A549 (cell line): ENCODE results near the gene CLN6. TPM values are rescaled to one million over a fixed set of nuclear protein-coding genes. Genes with fewer than 3 reads are reported as not detected.

Experiments used
- ATAC-seq, 2 experiments: fragments of 200-7000 bp in 1 of 2; fragments of >200 bp in 1 of 2; cut with Nextera tagmentation in 1 of 2; cut with Tn5 transposase in 1 of 2; 3 replicates each; pipeline versions ENCODE4 v1.8.0 to v1.9.1; 2018 to 2020; ENCODE audit warnings: mild to moderate bottlenecking in 1 of 2, moderate library complexity in 1 of 2
- CTCF ChIA-PET: fragments of 300-600 bp; sonication (Branson Sonifier 250); formaldehyde crosslinking; extraction: SDS; loops from one replicate; lab custom pipeline; 2021; ENCODE audit warnings: antibody characterized with exemption, inconsistent platforms; lab: Yijun Ruan, JAX
- POLR2A ChIA-PET: fragments of 350-600 bp; formaldehyde crosslinking; extraction: SDS; loops from one replicate; lab custom pipeline; 2021; ENCODE audit warnings: antibody characterized with exemption, inconsistent platforms; lab: Yijun Ruan, JAX
- DNase-seq, 2 experiments: peaks; one replicate each; pipeline versions ENCODE4 v3.0.0 to v3.0.0-alpha.2; 2011 to 2016; ENCODE audit warnings: low read depth in 1 of 2, low spot score in 1 of 2
- FAIRE-seq: peaks from 2 replicates; lab custom pipeline; 2011; peaks lifted over from hg19 to GRCh38; lab: Jason Lieb, UNC
- H3K27ac ChIP-seq, 2 experiments: fragments of >200 bp; sonication (Bioruptor Twin); formaldehyde crosslinking; 3 replicates each; pipeline ENCODE4 v1.5.1; 2016 to 2017
- H3K4me1 ChIP-seq: fragments of >200 bp; sonication (Bioruptor Twin); formaldehyde crosslinking; 3 replicates; pipeline ENCODE4 v1.6.1; 2016
- H3K4me2 ChIP-seq: fragments of >200 bp; sonication (Bioruptor Twin); formaldehyde crosslinking; 3 replicates; pipeline ENCODE4 v1.6.1; 2016
- H3K4me3 ChIP-seq: fragments of >200 bp; sonication (Bioruptor Twin); formaldehyde crosslinking; 3 replicates; pipeline ENCODE4 v1.5.1; 2016
- H3K9me3 ChIP-seq: fragments of >200 bp; sonication (Bioruptor Twin); formaldehyde crosslinking; 3 replicates; pipeline ENCODE4 v1.6.1; 2016
- CHD4 ChIP-seq: fragments of 200-600 bp; sonication (generic); IDR thresholded peaks from 2 replicates; pipeline ENCODE4 v1.6.1; 2016; ENCODE audit warnings: antibody characterized with exemption, mild to moderate bottlenecking, borderline replicate concordance
- E2F6 ChIP-seq: IDR thresholded peaks from 2 replicates; pipeline ENCODE4 v1.6.1; 2012; ENCODE audit warnings: low read depth, borderline replicate concordance
- EHF ChIP-seq: fragments of 250-450 bp; sonication (Bioruptor Pico); IDR thresholded peaks from 2 replicates; pipeline ENCODE4 v1.5.0; 2020; ENCODE audit warnings: mild to moderate bottlenecking
- ELK1 ChIP-seq: fragments of 150-350 bp; IDR thresholded peaks from 2 replicates; pipeline ENCODE4 v1.6.1; 2014; ENCODE audit warnings: low read depth, mild to moderate bottlenecking, low read length
- ESRRA ChIP-seq: fragments of 150-350 bp; IDR thresholded peaks from 2 replicates; pipeline ENCODE4 v1.6.1; 2014; ENCODE audit warnings: mild to moderate bottlenecking, low read length, borderline replicate concordance
- FOXS1 ChIP-seq: fragments of 250-450 bp; sonication (Bioruptor Pico); IDR thresholded peaks from 2 replicates; pipeline ENCODE4 v1.5.0; 2020; ENCODE audit warnings: mild to moderate bottlenecking, moderate library complexity
- HOXB5 ChIP-seq: fragments of 250-450 bp; sonication (Bioruptor Pico); IDR thresholded peaks from 2 replicates; pipeline ENCODE4 v1.5.0; 2020; ENCODE audit warnings: mild to moderate bottlenecking, moderate library complexity
- JUNB ChIP-seq: fragments of >200 bp; sonication (Bioruptor Twin); formaldehyde crosslinking; IDR thresholded peaks from 2 replicates; pipeline ENCODE4 v1.6.1; 2016
- KDM1A ChIP-seq: fragments of 200-600 bp; sonication (generic); IDR thresholded peaks from 2 replicates; pipeline ENCODE4 v1.6.1; 2016; ENCODE audit warnings: low read depth, mild to moderate bottlenecking
- MAFK ChIP-seq: fragments of 450-650 bp; IDR thresholded peaks from 2 replicates; pipeline ENCODE4 v1.6.1; 2014; ENCODE audit not compliant: partially characterized antibody
- NFE2L2 ChIP-seq: fragments of 150-350 bp; conservative IDR thresholded peaks from 2 replicates; pipeline ENCODE4 v1.6.1; 2014; ENCODE audit warnings: low read length
- NR3C1 ChIP-seq: fragments of >200 bp; sonication (Bioruptor Twin); formaldehyde crosslinking; IDR thresholded peaks from 3 replicates; pipeline ENCODE4 v1.6.1; 2017
- POLR2A ChIP-seq: IDR thresholded peaks from 2 replicates; pipeline ENCODE4 v1.6.1; 2012; ENCODE audit warnings: mild to moderate bottlenecking, low read length
- POLR2AphosphoS2 ChIP-seq: conservative IDR thresholded peaks from 2 replicates; pipeline ENCODE4 v1.6.1; 2012; ENCODE audit warnings: low read length, improper control_type of control experiment, inconsistent platforms
- RARB ChIP-seq: fragments of 250-450 bp; sonication (Bioruptor Pico); IDR thresholded peaks from 2 replicates; pipeline ENCODE4 v1.8.0; 2021; ENCODE audit warnings: mild to moderate bottlenecking, moderate library complexity
- RFX5 ChIP-seq: fragments of 450-650 bp; IDR thresholded peaks from 2 replicates; pipeline ENCODE4 v1.7.1; 2014; ENCODE audit warnings: antibody characterized with exemption, mild to moderate bottlenecking, moderate library complexity
- RNF2 ChIP-seq: fragments of 200-600 bp; sonication (generic); IDR thresholded peaks from 2 replicates; pipeline ENCODE4 v1.6.1; 2016; ENCODE audit warnings: low read depth, mild to moderate bottlenecking, antibody characterized with exemption, moderate library complexity, borderline replicate concordance
- ZC3H11A ChIP-seq: fragments of 450-650 bp; IDR thresholded peaks from 2 replicates; pipeline ENCODE4 v1.6.1; 2014; ENCODE audit warnings: antibody characterized with exemption, mild to moderate bottlenecking
- ZFP36 ChIP-seq: fragments of 450-650 bp; IDR thresholded peaks from 2 replicates; pipeline ENCODE4 v1.6.1; 2014; ENCODE audit warnings: borderline replicate concordance; ENCODE audit not compliant: partially characterized antibody
- ZSCAN20 ChIP-seq: fragments of 250-450 bp; sonication (Bioruptor Pico); IDR thresholded peaks from 2 replicates; pipeline ENCODE4 v1.8.0; 2022; ENCODE audit warnings: mild to moderate bottlenecking, moderate library complexity
- WGBS: methylation state at CpG from one replicate; pipeline ENCODE4 v1.1.6; 2017; ENCODE audit errors: missing lambda C conversion rate; 5-methylcytosine and 5-hydroxymethylcytosine counted together
- polyA plus RNA-seq, 4 experiments: library from polyadenylated mRNA; depleted of rRNA in 3 of 4; stranded (reverse); fragments of >200 nt; fragmentation: RNase III in 1 of 4; extraction: RNeasy Plus Mini Kit Qiagen cat#74134 plus additional on column Dnase treatment in 1 of 4; gene quantifications; 2 replicates in 3 of 4; 3 replicates in 1 of 4; pipeline ENCODE4 v1.2.3, GENCODE V29; 2011 to 2017
- TF ChIP-seq, protein P1 (sequence below): fragments of 200-600 bp; sonication (generic); IDR thresholded peaks from 2 replicates; pipeline ENCODE4 v1.6.1; 2016; ENCODE audit warnings: antibody characterized with exemption, mild to moderate bottlenecking, moderate library complexity
- TF ChIP-seq, protein P2 (sequence below): fragments of >200 bp; sonication (Bioruptor Twin); formaldehyde crosslinking; IDR thresholded peaks from 3 replicates; pipeline ENCODE4 v1.5.1; 2016

CLN6 gene
- polyA plus RNA-seq, 2 of the 4 experiments (the other 2 are of a cell fraction): 47.5 to 69.7 TPM

DNA sequence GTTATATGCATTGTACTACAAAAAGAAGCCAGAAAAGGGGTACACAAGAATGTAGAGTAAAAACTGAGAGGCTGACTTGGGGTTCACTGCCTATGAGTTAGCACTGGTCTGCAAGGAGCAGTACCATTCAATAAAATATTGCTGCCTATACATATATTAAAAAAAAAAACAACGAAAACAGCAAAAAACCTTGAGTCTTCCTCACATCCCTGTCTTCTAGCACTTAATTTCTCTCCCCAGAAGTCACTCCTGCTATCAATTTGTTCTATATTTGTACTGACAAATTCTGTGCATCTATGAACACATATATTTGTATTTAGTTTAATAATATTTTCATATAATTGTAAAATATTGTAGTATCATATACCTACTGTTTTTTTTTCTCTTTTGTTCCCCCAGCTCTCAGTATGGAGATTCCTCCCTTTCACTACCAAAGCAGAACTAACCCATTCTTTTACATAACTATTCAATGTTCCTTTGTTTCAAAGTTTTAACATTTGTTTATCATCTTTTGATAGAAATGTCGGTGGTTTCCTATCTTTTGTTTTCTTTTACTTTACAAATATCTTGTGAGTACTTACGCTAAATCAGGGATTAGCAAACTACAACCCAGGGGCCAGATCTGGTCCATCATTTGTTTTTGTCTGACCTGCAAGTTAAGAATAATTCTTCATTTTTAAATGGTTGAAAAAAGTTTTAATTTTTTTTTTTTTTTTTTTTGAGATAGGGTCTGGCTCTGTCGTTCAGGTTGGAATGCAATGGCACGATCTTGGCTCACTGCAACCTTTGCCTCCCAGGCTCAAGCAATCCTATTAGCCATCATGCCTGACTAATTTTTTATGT, 33.2 kb upstream of the CLN6 start:
- Histone ChIP-seq H3K9me3 (no peaks in the 10 kb centered on the region), H3K27ac (no peak overlapping the region), H3K4me3 (no peak overlapping the region), H3K4me2 (no peak overlapping the region), H3K4me1 (no peaks in the 10 kb centered on the region; the same call in 2 of the 3 replicates)
- DNase-seq (no peak), ATAC-seq (no peak), FAIRE-seq (peak; percentile 23)
- ChIA-PET POLR2A (no interaction called here), CTCF (interaction anchor here (0.9 to 1.9 kb wide), 5 partner anchors 10 to 612 kb away, joined by 3 to 8 read pairs (median 4); no protein-coding TSS in a partner anchor)
- WGBS: 39% methylated on average over 5 of the region's 5 CpGs
- peak; percentile 55; the same call in 1 of the 2 replicates for TF ChIP-seq RNF2
- no peak for TF ChIP-seq POLR2AphosphoS2

- POLR2A ChIA-PET: no interaction called here
- TF ChIP-seq ELK1 (no peak), RARB (CRISPR knock-in tag) (no peak)
- FAIRE-seq: no peak
These were observed 32.5 kb upstream of the CLN6 start for GRCh38 chr15:68261980-68262379.

DNA sequence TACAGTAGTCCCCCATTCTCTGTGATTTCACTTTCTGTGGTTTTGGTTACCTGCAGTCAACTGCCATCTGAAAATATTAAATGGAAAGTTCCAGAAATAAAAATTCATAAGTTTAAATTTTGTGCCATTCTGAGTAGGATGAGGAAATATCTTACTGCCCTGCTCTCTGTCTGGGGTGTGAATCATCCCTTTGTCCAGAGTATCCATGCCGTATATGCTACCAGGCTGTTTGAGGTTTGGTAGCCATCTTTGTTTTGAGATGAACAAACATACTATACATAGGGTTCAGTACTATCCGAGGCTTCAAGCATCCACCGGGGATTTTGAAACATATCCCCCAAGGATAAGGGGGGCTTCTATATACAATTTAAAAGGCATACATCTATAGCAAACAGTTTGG, 31.7 kb upstream of the CLN6 start:
- Histone ChIP-seq H3K27ac (no peak overlapping the region), H3K4me1 (peaks cover 7% of the 10 kb centered on the region; the same call in 2 of the 3 replicates)
- FAIRE-seq (no peak), ATAC-seq (no peak), DNase-seq (no peak)
- POLR2A ChIA-PET: interaction anchor here (3.0 kb wide), 1 partner anchor 16 kb away, joined by 17 read pairs; the partner anchor contains the start of gene FEM1B
- CTCF ChIA-PET: interaction anchor here (0.9 to 3.1 kb wide), 2 partner anchors 20 to 45 kb away, joined by 3 to 13 read pairs; no protein-coding TSS in a partner anchor
- TF ChIP-seq NR3C1 (no peak), POLR2A (no peak), MAFK (no peak), ZC3H11A (no peak), HOXB5 (CRISPR knock-in tag) (no peak), ESRRA (no peak), E2F6 (no peak), ZFP36 (no peak), CHD4 (no peak), RFX5 (no peak), POLR2AphosphoS2 (no peak), FOXS1 (no peak), EHF (CRISPR knock-in tag) (no peak)
- TF ChIP-seq, all 56 proteins: peak for 0
- no peak overlapping the region for H3K4me2 ChIP-seq
- no peak overlapping the region for H3K4me3 ChIP-seq
- no peaks in the 10 kb centered on the region for H3K9me3 ChIP-seq
- WGBS: 80% methylated on average over 3 of the region's 3 CpGs

More at GRCh38 chr15:68261980-68262379, 32.5 kb upstream of the CLN6 start:
- DNase-seq: no peak
- WGBS: 75% methylated on average over 3 of the region's 3 CpGs
- Histone ChIP-seq H3K4me1 (peaks cover 3% of the 10 kb centered on the region; the same call in 2 of the 3 replicates), H3K4me3 (no peak overlapping the region), H3K4me2 (no peak overlapping the region), H3K27ac (no peak overlapping the region), H3K9me3 (no peaks in the 10 kb centered on the region)
- CTCF ChIA-PET: interaction anchor here (0.9 to 1.3 kb wide), 3 partner anchors 9 to 613 kb away, joined by 3 to 8 read pairs (median 3); no protein-coding TSS in a partner anchor
- no peak for ATAC-seq

- H3K4me1 ChIP-seq: peaks cover 7% of the 10 kb centered on the region; the same call in 2 of the 3 replicates
- ChIA-PET CTCF (interaction anchor here (0.9 to 3.1 kb wide), 4 partner anchors 17 to 615 kb away, joined by 3 to 13 read pairs (median 4); partner anchors contain the start of gene FEM1B), POLR2A (interaction anchor here (0.7 to 3.0 kb wide), 2 partner anchors 14 to 18 kb away, joined by 4 to 17 read pairs; partner anchors contain the start of gene FEM1B)
- no peak overlapping the region for H3K27ac ChIP-seq
- DNase-seq (no peak), FAIRE-seq (no peak), ATAC-seq (no peak)
- no peak overlapping the region for H3K4me3 ChIP-seq
- no peaks in the 10 kb centered on the region for H3K9me3 ChIP-seq
- TF ChIP-seq, protein P1, sequence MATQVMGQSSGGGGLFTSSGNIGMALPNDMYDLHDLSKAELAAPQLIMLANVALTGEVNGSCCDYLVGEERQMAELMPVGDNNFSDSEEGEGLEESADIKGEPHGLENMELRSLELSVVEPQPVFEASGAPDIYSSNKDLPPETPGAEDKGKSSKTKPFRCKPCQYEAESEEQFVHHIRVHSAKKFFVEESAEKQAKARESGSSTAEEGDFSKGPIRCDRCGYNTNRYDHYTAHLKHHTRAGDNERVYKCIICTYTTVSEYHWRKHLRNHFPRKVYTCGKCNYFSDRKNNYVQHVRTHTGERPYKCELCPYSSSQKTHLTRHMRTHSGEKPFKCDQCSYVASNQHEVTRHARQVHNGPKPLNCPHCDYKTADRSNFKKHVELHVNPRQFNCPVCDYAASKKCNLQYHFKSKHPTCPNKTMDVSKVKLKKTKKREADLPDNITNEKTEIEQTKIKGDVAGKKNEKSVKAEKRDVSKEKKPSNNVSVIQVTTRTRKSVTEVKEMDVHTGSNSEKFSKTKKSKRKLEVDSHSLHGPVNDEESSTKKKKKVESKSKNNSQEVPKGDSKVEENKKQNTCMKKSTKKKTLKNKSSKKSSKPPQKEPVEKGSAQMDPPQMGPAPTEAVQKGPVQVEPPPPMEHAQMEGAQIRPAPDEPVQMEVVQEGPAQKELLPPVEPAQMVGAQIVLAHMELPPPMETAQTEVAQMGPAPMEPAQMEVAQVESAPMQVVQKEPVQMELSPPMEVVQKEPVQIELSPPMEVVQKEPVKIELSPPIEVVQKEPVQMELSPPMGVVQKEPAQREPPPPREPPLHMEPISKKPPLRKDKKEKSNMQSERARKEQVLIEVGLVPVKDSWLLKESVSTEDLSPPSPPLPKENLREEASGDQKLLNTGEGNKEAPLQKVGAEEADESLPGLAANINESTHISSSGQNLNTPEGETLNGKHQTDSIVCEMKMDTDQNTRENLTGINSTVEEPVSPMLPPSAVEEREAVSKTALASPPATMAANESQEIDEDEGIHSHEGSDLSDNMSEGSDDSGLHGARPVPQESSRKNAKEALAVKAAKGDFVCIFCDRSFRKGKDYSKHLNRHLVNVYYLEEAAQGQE: no peak
- TF ChIP-seq, protein P2, sequence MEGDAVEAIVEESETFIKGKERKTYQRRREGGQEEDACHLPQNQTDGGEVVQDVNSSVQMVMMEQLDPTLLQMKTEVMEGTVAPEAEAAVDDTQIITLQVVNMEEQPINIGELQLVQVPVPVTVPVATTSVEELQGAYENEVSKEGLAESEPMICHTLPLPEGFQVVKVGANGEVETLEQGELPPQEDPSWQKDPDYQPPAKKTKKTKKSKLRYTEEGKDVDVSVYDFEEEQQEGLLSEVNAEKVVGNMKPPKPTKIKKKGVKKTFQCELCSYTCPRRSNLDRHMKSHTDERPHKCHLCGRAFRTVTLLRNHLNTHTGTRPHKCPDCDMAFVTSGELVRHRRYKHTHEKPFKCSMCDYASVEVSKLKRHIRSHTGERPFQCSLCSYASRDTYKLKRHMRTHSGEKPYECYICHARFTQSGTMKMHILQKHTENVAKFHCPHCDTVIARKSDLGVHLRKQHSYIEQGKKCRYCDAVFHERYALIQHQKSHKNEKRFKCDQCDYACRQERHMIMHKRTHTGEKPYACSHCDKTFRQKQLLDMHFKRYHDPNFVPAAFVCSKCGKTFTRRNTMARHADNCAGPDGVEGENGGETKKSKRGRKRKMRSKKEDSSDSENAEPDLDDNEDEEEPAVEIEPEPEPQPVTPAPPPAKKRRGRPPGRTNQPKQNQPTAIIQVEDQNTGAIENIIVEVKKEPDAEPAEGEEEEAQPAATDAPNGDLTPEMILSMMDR: no peak
- TF ChIP-seq NFE2L2: no peak
- no peak for TF ChIP-seq JUNB
- TF ChIP-seq KDM1A: no peak
- TF ChIP-seq FOXS1: no peak
- no peak for TF ChIP-seq ZSCAN20 (CRISPR knock-in tag)
- 89% methylated on average over 2 of the region's 2 CpGs for WGBS
- no peak overlapping the region for H3K4me2 ChIP-seq
These were observed 30.4 kb upstream of the CLN6 start for GRCh38 chr15:68259883-68260282.
